A549 (cell line): ENCODE measurements around the gene SMARCAL1. TPM values are rescaled to one million over a fixed set of nuclear protein-coding genes. Genes with fewer than 3 reads are reported as not detected.

Experiments
- ATOH8 ChIP-seq: fragments of 250-450 bp; sonication (Bioruptor Pico); IDR thresholded peaks from 2 replicates; pipeline ENCODE4 v1.5.0; 2020; ENCODE audit warnings: low read depth, mild to moderate bottlenecking, moderate library complexity
- BCL3 ChIP-seq: fragments of >200 bp; sonication (Bioruptor Twin); formaldehyde crosslinking; IDR thresholded peaks from 3 replicates; pipeline ENCODE4 v1.6.1; 2016
- BHLHE40 ChIP-seq: IDR thresholded peaks from 2 replicates; pipeline ENCODE4 v1.6.1; 2012; ENCODE audit warnings: low read depth, low read length, inconsistent platforms
- CEBPB ChIP-seq, 2 experiments: fragments of >200 bp in 1 of 2; sonication (Bioruptor Twin) in 1 of 2; formaldehyde crosslinking in 1 of 2; IDR thresholded peaks; 2 replicates each; pipeline ENCODE4 v1.6.1; 2012 to 2016
- CHD4 ChIP-seq: fragments of 200-600 bp; sonication (generic); IDR thresholded peaks from 2 replicates; pipeline ENCODE4 v1.6.1; 2016; ENCODE audit warnings: antibody characterized with exemption, mild to moderate bottlenecking, borderline replicate concordance
- E2F6 ChIP-seq: IDR thresholded peaks from 2 replicates; pipeline ENCODE4 v1.6.1; 2012; ENCODE audit warnings: low read depth, borderline replicate concordance
- EHF ChIP-seq: fragments of 250-450 bp; sonication (Bioruptor Pico); IDR thresholded peaks from 2 replicates; pipeline ENCODE4 v1.5.0; 2020; ENCODE audit warnings: mild to moderate bottlenecking
- EHMT2 ChIP-seq: fragments of 200-600 bp; sonication (generic); IDR thresholded peaks from 2 replicates; pipeline ENCODE4 v1.6.1; 2016; ENCODE audit warnings: antibody characterized with exemption, low read depth, mild to moderate bottlenecking, moderate library complexity
- ESRRA ChIP-seq: fragments of 150-350 bp; IDR thresholded peaks from 2 replicates; pipeline ENCODE4 v1.6.1; 2014; ENCODE audit warnings: mild to moderate bottlenecking, low read length, borderline replicate concordance
- FOSL2 ChIP-seq, 2 experiments: fragments of 450-650 bp in 1 of 2; fragments of >200 bp in 1 of 2; sonication (Bioruptor Twin) in 1 of 2; formaldehyde crosslinking; IDR thresholded peaks; 2 replicates each; pipeline versions ENCODE4 v1.5.0 to v1.6.1; 2016 to 2020; ENCODE audit warnings: mild to moderate bottlenecking in 1 of 2, moderate library complexity in 1 of 2
- FOXS1 ChIP-seq: fragments of 250-450 bp; sonication (Bioruptor Pico); IDR thresholded peaks from 2 replicates; pipeline ENCODE4 v1.5.0; 2020; ENCODE audit warnings: mild to moderate bottlenecking, moderate library complexity
- GATA3 ChIP-seq: IDR thresholded peaks from 2 replicates; pipeline ENCODE4 v1.6.1; 2012; ENCODE audit warnings: borderline replicate concordance
- HDAC2 ChIP-seq: fragments of 200-600 bp; sonication (generic); IDR thresholded peaks from 2 replicates; pipeline ENCODE4 v1.6.1; 2016
- HES2 ChIP-seq: fragments of >200 bp; sonication (Bioruptor Twin); formaldehyde crosslinking; IDR thresholded peaks from 2 replicates; pipeline ENCODE4 v1.6.1; 2016
- HOXA7 ChIP-seq: fragments of 250-450 bp; sonication (Bioruptor Pico); IDR thresholded peaks from 2 replicates; pipeline ENCODE4 v1.5.0; 2020; ENCODE audit warnings: mild to moderate bottlenecking, moderate library complexity
- HOXB13 ChIP-seq: fragments of 250-450 bp; sonication (Bioruptor Pico); IDR thresholded peaks from 2 replicates; pipeline ENCODE4 v1.5.0; 2020; ENCODE audit warnings: low read depth, mild to moderate bottlenecking, moderate library complexity
- HOXB5 ChIP-seq: fragments of 250-450 bp; sonication (Bioruptor Pico); IDR thresholded peaks from 2 replicates; pipeline ENCODE4 v1.5.0; 2020; ENCODE audit warnings: mild to moderate bottlenecking, moderate library complexity
- KDM5A ChIP-seq: fragments of 200-600 bp; sonication (generic); IDR thresholded peaks from 2 replicates; pipeline ENCODE4 v1.6.1; 2016; ENCODE audit warnings: antibody characterized with exemption, mild to moderate bottlenecking
- MYC ChIP-seq: IDR thresholded peaks from 2 replicates; pipeline ENCODE4 v1.6.1; 2012; ENCODE audit warnings: mild to moderate bottlenecking, inconsistent platforms, low read length, improper control_type of control experiment, borderline replicate concordance
- NFE2L2 ChIP-seq: fragments of 150-350 bp; conservative IDR thresholded peaks from 2 replicates; pipeline ENCODE4 v1.6.1; 2014; ENCODE audit warnings: low read length
- NPAS2 ChIP-seq: fragments of 250-450 bp; sonication (Bioruptor Pico); IDR thresholded peaks from 2 replicates; pipeline ENCODE4 v1.8.0; 2022; ENCODE audit warnings: mild to moderate bottlenecking, moderate library complexity, borderline replicate concordance
- NR3C1 ChIP-seq: fragments of >200 bp; sonication (Bioruptor Twin); formaldehyde crosslinking; IDR thresholded peaks from 3 replicates; pipeline ENCODE4 v1.6.1; 2017
- PBX3 ChIP-seq: IDR thresholded peaks from 2 replicates; pipeline ENCODE4 v1.6.1; 2012
- PHF8 ChIP-seq: fragments of 200-600 bp; sonication (generic); IDR thresholded peaks from 2 replicates; pipeline ENCODE4 v1.6.1; 2016; ENCODE audit warnings: low read depth, mild to moderate bottlenecking, antibody characterized with exemption, moderate library complexity, borderline replicate concordance
- POLR2A ChIP-seq: IDR thresholded peaks from 2 replicates; pipeline ENCODE4 v1.6.1; 2012; ENCODE audit warnings: mild to moderate bottlenecking, low read length
- POLR2AphosphoS2 ChIP-seq: conservative IDR thresholded peaks from 2 replicates; pipeline ENCODE4 v1.6.1; 2012; ENCODE audit warnings: low read length, improper control_type of control experiment, inconsistent platforms
- RAD21 ChIP-seq, 2 experiments: fragments of >200 bp in 1 of 2; sonication (Bioruptor Twin) in 1 of 2; formaldehyde crosslinking in 1 of 2; IDR thresholded peaks in 1 of 2; conservative IDR thresholded peaks in 1 of 2; 2 replicates in 1 of 2; 3 replicates in 1 of 2; pipeline ENCODE4 v1.6.1; 2012 to 2018; ENCODE audit warnings: inconsistent platforms in 1 of 2
- RARB ChIP-seq: fragments of 250-450 bp; sonication (Bioruptor Pico); IDR thresholded peaks from 2 replicates; pipeline ENCODE4 v1.8.0; 2021; ENCODE audit warnings: mild to moderate bottlenecking, moderate library complexity
- RCOR1 ChIP-seq: fragments of 150-350 bp; IDR thresholded peaks from 2 replicates; pipeline ENCODE4 v1.6.1; 2014; ENCODE audit warnings: antibody characterized with exemption, low read length, low read depth
- RFX5 ChIP-seq: fragments of 450-650 bp; IDR thresholded peaks from 2 replicates; pipeline ENCODE4 v1.7.1; 2014; ENCODE audit warnings: antibody characterized with exemption, mild to moderate bottlenecking, moderate library complexity
- SMC3 ChIP-seq: fragments of >200 bp; sonication (Bioruptor Twin); formaldehyde crosslinking; IDR thresholded peaks from 3 replicates; pipeline ENCODE4 v1.6.1; 2018; ENCODE audit warnings: inconsistent platforms
- SREBF2 ChIP-seq: fragments of 450-650 bp; IDR thresholded peaks from 2 replicates; pipeline ENCODE4 v1.6.1; 2014; ENCODE audit warnings: mild to moderate bottlenecking, moderate library complexity
- USF2 ChIP-seq: fragments of 450-650 bp; IDR thresholded peaks from 2 replicates; pipeline ENCODE4 v1.6.1; 2014; ENCODE audit warnings: antibody characterized with exemption
- ZNF302 ChIP-seq: fragments of 250-450 bp; sonication (Bioruptor Pico); IDR thresholded peaks from 2 replicates; pipeline ENCODE4 v1.9.0; 2021; ENCODE audit warnings: inconsistent platforms, mild to moderate bottlenecking, moderate library complexity
- polyA plus RNA-seq, 4 experiments: library from polyadenylated mRNA; depleted of rRNA in 3 of 4; stranded (reverse); fragments of >200 nt; fragmentation: RNase III in 1 of 4; extraction: RNeasy Plus Mini Kit Qiagen cat#74134 plus additional on column Dnase treatment in 1 of 4; gene quantifications; 2 replicates in 3 of 4; 3 replicates in 1 of 4; pipeline ENCODE4 v1.2.3, GENCODE V29; 2011 to 2017

The SMARCAL1 gene
- polyA plus RNA-seq, 2 of the 4 experiments (the other 2 are of a cell fraction), result 18.4 to 28.7 TPM

GRCh38 chr2:216498379-216499352 is 86.4 kb downstream of the SMARCAL1 start, which contains the start of gene RPL37A (continued):
- 0 out of 2 replicates have a peak, but pooled peaks have one; percentile 11 for TF ChIP-seq NFE2L2
- peak; percentile 94 for TF ChIP-seq MYC
- TF ChIP-seq HOXB13 (CRISPR knock-in tag), result no peak; the same call in 1 of the 2 replicates
- TF ChIP-seq USF2, result no peak
- TF ChIP-seq BCL3, result peak; percentile 98
- TF ChIP-seq HES2, result no peak
- no peak for TF ChIP-seq HDAC2
- TF ChIP-seq GATA3, result no peak; the same call in 1 of the 2 replicates
- no peak for TF ChIP-seq NR3C1
- TF ChIP-seq BHLHE40, result no peak
- TF ChIP-seq HOXA7 (CRISPR knock-in tag), result no peak
- TF ChIP-seq RAD21 (conservative IDR thresholded peaks at IDR 0.05 in 1 of 2, IDR thresholded peaks at IDR 0.05 in 1 of 2), result no peak
- peak; percentile 62; the same call in 1 of the 2 replicates for TF ChIP-seq PBX3
- no peak for TF ChIP-seq FOSL2 (IDR thresholded peaks at IDR 0.05)
- TF ChIP-seq FOSL2 (CRISPR knock-in tag; IDR thresholded peaks at IDR 0.05), result 0 out of 2 replicates have a peak, but pooled peaks have one; percentile 7
- peak; percentile 99 for TF ChIP-seq PHF8
- peak; percentile 41; the same call in 1 of the 2 replicates for TF ChIP-seq CHD4
- TF ChIP-seq RARB (CRISPR knock-in tag), result no peak
- TF ChIP-seq EHF (CRISPR knock-in tag), result no peak
- TF ChIP-seq E2F6, result no peak
- 0 out of 3 replicates have a peak, but pooled peaks have one; percentile 12 for TF ChIP-seq SMC3
- 0 out of 2 replicates have a peak, but pooled peaks have one; percentile 54 for TF ChIP-seq HOXB5 (CRISPR knock-in tag)
- no peak for TF ChIP-seq RFX5
- TF ChIP-seq ATOH8 (CRISPR knock-in tag), result no peak
- TF ChIP-seq RCOR1, result no peak
- no peak for TF ChIP-seq CEBPB (IDR thresholded peaks at IDR 0.05)
- no peak for TF ChIP-seq POLR2AphosphoS2
- no peak for TF ChIP-seq FOXS1 (CRISPR knock-in tag)
- peak; percentile 98 for TF ChIP-seq POLR2A
- no peak for TF ChIP-seq EHMT2
- no peak for TF ChIP-seq SREBF2
- TF ChIP-seq ESRRA, result no peak
- no peak for TF ChIP-seq ZNF302 (CRISPR knock-in tag)
- TF ChIP-seq KDM5A, result peak; percentile 16; the same call in 1 of the 2 replicates
- TF ChIP-seq NPAS2 (CRISPR knock-in tag), result no peak
